Measurements from ENCODE around the gene CBX6.

DNA sequence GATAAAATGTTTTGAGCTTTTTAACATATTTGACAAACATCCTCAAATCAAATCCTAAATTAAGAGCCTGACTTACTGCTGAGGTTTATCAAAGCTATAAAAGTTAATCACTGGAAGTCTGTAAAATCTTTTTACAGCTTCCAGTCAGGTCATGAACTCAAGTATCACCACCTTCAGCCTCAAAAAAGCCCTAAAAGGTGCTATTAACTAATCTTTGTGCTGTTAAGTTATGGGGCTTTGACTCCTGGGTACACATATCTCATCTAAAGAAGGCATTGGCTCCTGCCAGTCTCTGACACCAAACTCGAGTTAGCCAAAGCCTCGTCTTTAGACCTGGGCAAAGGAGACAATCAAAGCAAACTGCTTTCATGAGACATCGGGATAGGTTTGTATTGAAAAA, 34.0 kb upstream of the CBX6 start:
- TF ChIP-seq POLR2A (IDR thresholded peaks at IDR 0.05) (no peak), EP300 (IDR thresholded peaks at IDR 0.05) (no peak)
